Loucy (cell line): Measurements from ENCODE around the gene CLK3.

Experiments
- H2AFZ ChIP-seq: fragments of 200-600 bp; sonication (generic); 2 replicates; pipeline ENCODE4 v1.6.0; 2016; ENCODE audit warnings: antibody characterized with exemption, mild to moderate bottlenecking, low read length, moderate library complexity
- H3F3A ChIP-seq: fragments of 200-600 bp; 2 replicates; pipeline ENCODE4 v1.6.0; 2016; ENCODE audit warnings: antibody characterized with exemption, low read depth, mild to moderate bottlenecking
- H3K27me3 ChIP-seq: fragments of 200-600 bp; sonication (generic); 2 replicates; pipeline ENCODE4 v1.6.1; 2014; ENCODE audit warnings: low read length, mild to moderate bottlenecking; ENCODE audit not compliant: insufficient read depth, poor library complexity, severe bottlenecking
- H3K36me3 ChIP-seq: fragments of 200-600 bp; sonication (generic); 2 replicates; pipeline ENCODE4 v1.6.1; 2016; ENCODE audit warnings: low read length; ENCODE audit not compliant: insufficient read depth
- H3K4me1 ChIP-seq: fragments of 200-600 bp; sonication (generic); 2 replicates; pipeline ENCODE4 v1.5.1; 2014; ENCODE audit warnings: low read length, mild to moderate bottlenecking; ENCODE audit not compliant: insufficient read depth, poor library complexity, severe bottlenecking
- H3K4me2 ChIP-seq: fragments of 200-600 bp; sonication (generic); 2 replicates; pipeline ENCODE4 v1.6.0; 2014; ENCODE audit warnings: antibody characterized with exemption, low read length, low read depth, mild to moderate bottlenecking; ENCODE audit not compliant: poor library complexity, severe bottlenecking
- H3K4me3 ChIP-seq: fragments of 200-600 bp; sonication (generic); 2 replicates; pipeline ENCODE4 v1.5.1; 2014; ENCODE audit warnings: low read length, mild to moderate bottlenecking, mixed read lengths; ENCODE audit not compliant: poor library complexity, severe bottlenecking
- H3K79me2 ChIP-seq: fragments of 200-600 bp; sonication (generic); 2 replicates; pipeline ENCODE4 v1.6.1; 2014; ENCODE audit warnings: low read length; ENCODE audit not compliant: insufficient read depth
- H3K9ac ChIP-seq: fragments of 200-600 bp; sonication (generic); 2 replicates; pipeline ENCODE4 v1.6.0; 2014; ENCODE audit warnings: mild to moderate bottlenecking, low read depth, low read length, moderate library complexity; ENCODE audit not compliant: poor library complexity, severe bottlenecking
- H3K9me2 ChIP-seq: fragments of 200-600 bp; sonication (generic); replicated peaks from 2 replicates; pipeline ENCODE4 v1.6.1; 2016; ENCODE audit warnings: low read depth, low read length, mixed read lengths
- H3K9me3 ChIP-seq: fragments of 200-600 bp; sonication (generic); 2 replicates; pipeline ENCODE4 v1.6.1; 2014; ENCODE audit warnings: mild to moderate bottlenecking, antibody characterized with exemption, low read length, low read depth; ENCODE audit not compliant: insufficient read depth
- H4K20me1 ChIP-seq: fragments of 200-600 bp; sonication (generic); 2 replicates; pipeline ENCODE4 v1.6.0; 2014; ENCODE audit warnings: antibody characterized with exemption, low read length, mild to moderate bottlenecking; ENCODE audit not compliant: insufficient read depth, poor library complexity, severe bottlenecking
- EZH2phosphoT487 ChIP-seq: fragments of 200-600 bp; IDR thresholded peaks from 2 replicates; pipeline ENCODE4 v1.6.1; 2018; ENCODE audit warnings: antibody characterized with exemption, mild to moderate bottlenecking, moderate library complexity, borderline replicate concordance
- TF ChIP-seq, protein P1 (sequence below): fragments of 200-600 bp; sonication (generic); conservative IDR thresholded peaks from 2 replicates; pipeline ENCODE4 v1.5.1; 2014; ENCODE audit warnings: mild to moderate bottlenecking, antibody characterized with exemption, low read length

Gene CLK3

DNA sequence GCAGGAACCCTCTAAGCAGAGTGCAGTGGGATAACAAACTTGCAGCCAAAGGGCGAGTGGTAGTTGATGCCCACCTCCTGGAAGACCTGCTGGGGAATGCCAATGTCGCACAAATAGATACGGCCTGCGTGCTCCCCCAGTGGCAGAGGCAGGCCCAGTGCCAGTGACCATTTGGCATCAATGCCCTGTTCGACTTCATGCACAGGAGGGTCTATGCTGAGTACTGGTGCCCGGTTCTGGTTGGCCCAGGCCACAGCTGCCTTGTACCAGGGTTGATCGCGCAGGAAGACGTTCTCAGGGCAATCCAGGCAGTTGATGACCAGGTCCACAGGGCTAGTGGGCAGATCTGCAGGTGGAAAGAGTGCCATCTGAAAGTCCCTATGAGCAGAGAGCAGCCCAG lies 17.0 kb downstream of the CLK3 start:
- peaks cover 94% of the 10 kb centered on the region; the same call in 1 of the 2 replicates for H3K36me3 ChIP-seq
- no peaks in the 10 kb centered on the region for H3K9me2 ChIP-seq
- no peak overlapping the region for H3K4me3 ChIP-seq
- no peak overlapping the region for H3K4me2 ChIP-seq
- no peaks in the 10 kb centered on the region for H3K27me3 ChIP-seq
- H2AFZ ChIP-seq = no peak overlapping the region
- H3K9me3 ChIP-seq = no peaks in the 10 kb centered on the region
- H3K4me1 ChIP-seq = no peaks in the 10 kb centered on the region
- H3F3A ChIP-seq = no peaks in the 10 kb centered on the region
- no peaks in the 10 kb centered on the region for H4K20me1 ChIP-seq
- no peaks in the 10 kb centered on the region for H3K79me2 ChIP-seq
- no peak overlapping the region for H3K9ac ChIP-seq
- TF ChIP-seq EZH2phosphoT487 = no peak
- TF ChIP-seq, protein P1, sequence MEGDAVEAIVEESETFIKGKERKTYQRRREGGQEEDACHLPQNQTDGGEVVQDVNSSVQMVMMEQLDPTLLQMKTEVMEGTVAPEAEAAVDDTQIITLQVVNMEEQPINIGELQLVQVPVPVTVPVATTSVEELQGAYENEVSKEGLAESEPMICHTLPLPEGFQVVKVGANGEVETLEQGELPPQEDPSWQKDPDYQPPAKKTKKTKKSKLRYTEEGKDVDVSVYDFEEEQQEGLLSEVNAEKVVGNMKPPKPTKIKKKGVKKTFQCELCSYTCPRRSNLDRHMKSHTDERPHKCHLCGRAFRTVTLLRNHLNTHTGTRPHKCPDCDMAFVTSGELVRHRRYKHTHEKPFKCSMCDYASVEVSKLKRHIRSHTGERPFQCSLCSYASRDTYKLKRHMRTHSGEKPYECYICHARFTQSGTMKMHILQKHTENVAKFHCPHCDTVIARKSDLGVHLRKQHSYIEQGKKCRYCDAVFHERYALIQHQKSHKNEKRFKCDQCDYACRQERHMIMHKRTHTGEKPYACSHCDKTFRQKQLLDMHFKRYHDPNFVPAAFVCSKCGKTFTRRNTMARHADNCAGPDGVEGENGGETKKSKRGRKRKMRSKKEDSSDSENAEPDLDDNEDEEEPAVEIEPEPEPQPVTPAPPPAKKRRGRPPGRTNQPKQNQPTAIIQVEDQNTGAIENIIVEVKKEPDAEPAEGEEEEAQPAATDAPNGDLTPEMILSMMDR = no peak

DNA sequence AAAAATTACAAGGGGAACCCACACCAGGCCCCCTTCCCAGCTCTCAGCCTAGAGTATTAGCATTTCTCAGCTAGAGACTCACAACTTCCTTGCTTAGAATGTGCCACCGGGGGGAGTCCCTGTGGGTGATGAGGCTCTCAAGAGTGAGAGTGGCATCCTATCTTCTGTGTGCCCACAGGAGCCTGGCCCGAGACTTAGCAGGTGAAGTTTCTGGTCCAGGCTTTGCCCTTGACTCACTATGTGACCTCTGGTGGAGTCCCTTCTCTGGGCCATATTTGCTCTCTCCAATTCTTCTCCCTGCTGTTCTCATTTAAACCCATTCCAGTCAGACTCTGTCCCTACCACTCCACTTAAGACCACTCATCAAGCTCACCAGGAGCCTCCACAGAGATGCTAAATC lies 18.1 kb downstream of the CLK3 start:
- H2AFZ ChIP-seq = no peak overlapping the region
- peaks cover 92% of the 10 kb centered on the region; the same call in 1 of the 2 replicates for H3K36me3 ChIP-seq
- no peak overlapping the region for H3K4me3 ChIP-seq
- no peaks in the 10 kb centered on the region for H3K9me2 ChIP-seq
- H3K9me3 ChIP-seq = no peaks in the 10 kb centered on the region
- H3F3A ChIP-seq = no peaks in the 10 kb centered on the region
- H4K20me1 ChIP-seq = no peaks in the 10 kb centered on the region
- no peak for TF ChIP-seq EZH2phosphoT487
- TF ChIP-seq, protein P1 = 0 out of 2 replicates have a peak, but pooled peaks have one; percentile 17
- no peak overlapping the region for H3K9ac ChIP-seq
- no peaks in the 10 kb centered on the region for H3K4me1 ChIP-seq
- H3K79me2 ChIP-seq = no peaks in the 10 kb centered on the region
- no peak overlapping the region for H3K4me2 ChIP-seq
- H3K27me3 ChIP-seq = no peaks in the 10 kb centered on the region

DNA sequence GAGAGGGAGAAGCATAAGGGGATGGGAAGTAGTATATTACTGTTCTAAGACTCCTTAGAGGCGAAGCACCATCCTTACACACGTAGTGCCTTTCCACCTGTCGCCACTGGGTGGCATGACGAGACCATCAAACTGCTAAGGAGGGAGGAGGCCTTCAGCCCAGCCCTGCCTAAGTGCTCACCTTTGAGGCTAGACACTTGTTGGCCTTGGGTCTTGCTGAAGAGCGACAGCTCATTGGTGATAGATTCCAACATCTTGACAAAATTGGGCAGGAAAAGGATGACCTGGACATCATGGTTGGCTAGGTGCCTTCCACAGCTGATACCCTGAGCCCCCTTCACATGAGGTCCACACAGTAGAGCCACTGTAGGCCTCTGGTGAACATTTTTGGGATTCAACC lies 19.6 kb downstream of the CLK3 start:
- Histone ChIP-seq H3K9me2 (no peaks in the 10 kb centered on the region), H3K9me3 (no peaks in the 10 kb centered on the region), H3K36me3 (peaks cover 93% of the 10 kb centered on the region; the same call in 1 of the 2 replicates), H3K4me3 (no peak overlapping the region), H3K4me1 (no peaks in the 10 kb centered on the region), H3K79me2 (no peaks in the 10 kb centered on the region), H4K20me1 (no peaks in the 10 kb centered on the region), H2AFZ (no peak overlapping the region), H3K4me2 (no peak overlapping the region), H3F3A (no peaks in the 10 kb centered on the region), H3K9ac (no peak overlapping the region), H3K27me3 (no peaks in the 10 kb centered on the region)
- TF ChIP-seq EZH2phosphoT487 = no peak
- TF ChIP-seq, protein P1 = peak; percentile 94
